GM18517 (cell line): Measurements from ENCODE around the gene PSMB2.

Source experiments
- ATAC-seq: cut with Tn5 transposase; IDR thresholded peaks from one replicate; pipeline ENCODE4 v1.9.1; 2021; ENCODE audit warnings: mild to moderate bottlenecking, moderate library complexity; ENCODE audit not compliant: unreplicated experiment

Gene PSMB2

GRCh38 chr1:35644204-35644603 lies 2.9 kb upstream of the PSMB2 start:
- ATAC-seq: no peak

- no peak for ATAC-seq
Observed at GRCh38 chr1:35642471-35642955, 1.2 kb upstream of the PSMB2 start.

DNA sequence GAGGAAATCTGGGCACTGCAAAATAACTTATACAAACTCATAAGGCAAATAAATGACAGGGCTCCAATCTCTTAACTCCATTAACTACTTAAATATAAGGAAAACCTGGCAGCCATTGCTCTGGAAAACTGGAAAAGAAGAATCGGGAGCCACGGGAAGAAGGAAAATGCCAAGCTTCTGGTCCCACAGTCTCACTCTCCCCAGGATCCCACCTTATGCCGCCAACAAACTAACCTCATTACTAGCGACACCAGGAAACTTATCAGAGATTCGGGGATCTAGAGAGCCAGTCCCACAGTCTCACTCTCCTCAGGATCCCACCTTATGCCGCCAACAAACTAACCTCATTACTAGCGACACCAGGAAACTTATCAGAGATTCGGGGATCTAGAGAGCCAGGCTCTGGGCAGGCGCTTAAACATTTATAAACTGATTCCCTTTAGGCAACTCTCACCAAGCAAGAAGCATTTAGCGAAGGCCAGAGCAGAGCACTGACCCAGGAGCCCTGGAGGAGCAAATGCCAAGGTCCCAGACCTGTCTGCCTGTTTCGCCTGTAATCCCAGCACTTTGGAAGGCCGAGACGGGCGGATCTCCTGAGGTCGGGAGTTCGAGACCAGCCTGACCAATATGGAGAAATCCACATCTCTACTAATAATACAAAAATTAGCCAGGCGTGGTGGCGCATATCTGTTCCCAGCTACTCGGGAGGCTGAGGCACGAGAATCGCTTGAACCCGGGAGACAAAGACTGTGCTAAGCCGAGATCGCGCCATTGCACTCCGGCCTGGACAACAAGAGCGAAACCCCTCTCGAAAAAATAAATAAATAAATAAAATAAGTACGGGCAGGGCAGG lies 720 bp downstream of the PSMB2 start:
- no peak for ATAC-seq

DNA sequence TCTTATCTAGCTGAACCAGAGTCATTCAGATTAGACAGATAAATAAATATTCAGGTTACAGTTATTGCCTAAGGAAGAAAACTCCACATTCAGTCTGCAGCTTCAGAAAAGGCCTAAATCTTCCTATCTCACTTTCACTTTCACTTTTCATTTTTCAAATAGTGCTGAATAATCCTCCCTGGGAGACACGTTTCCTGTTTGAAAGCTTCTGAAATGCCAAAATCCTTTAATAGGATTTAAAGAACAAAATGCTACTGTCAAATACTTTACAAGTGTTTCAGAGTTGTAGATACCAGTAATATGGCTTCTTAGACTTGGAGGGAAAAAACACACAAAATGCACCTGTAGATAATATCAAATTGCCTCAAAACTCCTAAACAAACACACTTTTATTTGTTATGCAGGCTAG lies 3.9 kb downstream of the PSMB2 start:
- ATAC-seq: no peak

DNA sequence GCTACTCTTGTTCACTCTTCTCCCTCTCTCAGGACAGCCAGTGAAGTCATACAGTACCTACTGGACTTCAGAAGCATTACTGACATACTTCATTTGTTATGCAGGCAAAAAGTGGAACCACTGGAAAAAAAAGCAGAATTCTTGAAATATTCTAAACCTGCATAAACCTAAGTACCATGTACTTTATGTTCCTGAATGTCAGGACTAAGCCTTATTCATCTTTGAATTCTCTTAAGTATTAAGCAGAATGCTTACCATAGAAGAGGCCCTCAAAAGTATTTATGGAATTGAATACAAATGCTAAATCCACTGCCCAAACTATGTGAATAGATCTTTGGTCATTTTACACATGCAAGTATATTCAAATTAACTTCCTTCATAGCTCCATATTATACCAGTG lies 7.8 kb downstream of the PSMB2 start:
- no peak for ATAC-seq

DNA sequence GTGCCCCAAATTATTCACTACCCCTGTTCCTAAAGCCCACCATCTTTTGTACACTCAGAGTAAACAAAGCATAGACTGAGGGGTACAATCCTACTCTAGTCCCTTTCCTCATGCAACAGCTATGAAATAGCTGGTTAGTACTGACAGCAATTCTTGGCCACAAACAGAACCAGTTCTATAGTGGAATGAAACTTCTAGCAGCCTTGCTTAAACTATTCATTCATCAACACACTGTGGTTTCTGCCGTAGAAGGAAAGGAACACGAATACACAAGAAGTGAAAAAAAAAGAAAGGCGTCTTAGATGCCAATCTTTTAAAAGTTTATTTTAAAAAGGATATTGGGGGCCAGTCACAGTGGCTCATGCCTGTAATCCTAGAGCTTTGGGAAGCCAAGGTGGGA lies 9.9 kb downstream of the PSMB2 start:
- ATAC-seq: no peak

GRCh38 chr1:35629051-35629450 lies 12.3 kb downstream of the PSMB2 start:
- no peak for ATAC-seq

DNA sequence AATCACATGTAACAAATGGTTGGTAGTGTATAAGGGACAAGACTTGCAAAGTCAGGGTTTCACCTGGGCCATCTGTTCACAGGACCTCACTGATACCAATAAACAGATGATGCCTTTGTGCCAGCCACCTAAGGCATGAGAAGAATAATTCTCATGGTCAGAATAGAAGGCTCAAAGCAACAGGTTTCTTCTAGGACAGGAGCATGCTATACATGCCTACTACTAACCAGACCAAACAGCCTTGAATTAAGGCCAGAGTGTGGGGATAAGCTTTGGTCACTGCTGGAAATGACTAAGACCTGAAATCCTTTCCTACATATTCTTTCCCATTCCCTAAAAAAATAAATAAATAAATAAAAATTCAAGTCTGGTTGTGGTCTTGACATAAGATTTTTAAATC lies 17.5 kb downstream of the PSMB2 start:
- ATAC-seq: no peak

DNA sequence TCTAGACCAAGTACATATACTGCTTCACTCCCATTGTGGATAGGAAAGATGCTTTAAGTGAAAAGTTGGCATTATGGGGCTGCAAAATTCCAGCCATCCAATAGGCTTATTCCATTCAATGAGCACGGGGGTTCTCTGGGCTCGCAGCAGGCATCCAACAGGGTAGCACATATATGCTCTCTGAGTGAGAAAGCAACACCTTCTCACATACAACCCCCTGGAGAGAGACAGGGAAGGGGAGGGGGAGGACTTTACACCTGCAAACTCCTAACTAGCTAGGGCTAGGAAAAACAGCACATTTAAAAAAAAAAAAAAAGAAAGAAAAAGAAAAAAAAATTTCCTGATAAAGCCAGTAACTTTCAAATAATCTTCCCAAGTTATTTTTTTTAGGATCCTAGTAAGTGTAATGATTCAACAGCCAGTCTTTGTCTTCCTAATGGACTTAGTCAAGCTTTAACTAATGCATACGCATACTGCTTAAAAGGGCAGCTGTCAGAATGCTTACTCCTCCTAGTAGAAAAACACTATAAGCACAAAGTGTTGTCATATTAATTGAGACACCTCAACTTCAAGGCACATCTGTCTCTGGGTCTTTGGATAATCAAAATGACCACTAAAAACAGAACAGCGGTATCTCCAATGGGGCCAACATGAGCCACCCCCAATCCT lies 18.7 kb downstream of the PSMB2 start:
- no peak for ATAC-seq

DNA sequence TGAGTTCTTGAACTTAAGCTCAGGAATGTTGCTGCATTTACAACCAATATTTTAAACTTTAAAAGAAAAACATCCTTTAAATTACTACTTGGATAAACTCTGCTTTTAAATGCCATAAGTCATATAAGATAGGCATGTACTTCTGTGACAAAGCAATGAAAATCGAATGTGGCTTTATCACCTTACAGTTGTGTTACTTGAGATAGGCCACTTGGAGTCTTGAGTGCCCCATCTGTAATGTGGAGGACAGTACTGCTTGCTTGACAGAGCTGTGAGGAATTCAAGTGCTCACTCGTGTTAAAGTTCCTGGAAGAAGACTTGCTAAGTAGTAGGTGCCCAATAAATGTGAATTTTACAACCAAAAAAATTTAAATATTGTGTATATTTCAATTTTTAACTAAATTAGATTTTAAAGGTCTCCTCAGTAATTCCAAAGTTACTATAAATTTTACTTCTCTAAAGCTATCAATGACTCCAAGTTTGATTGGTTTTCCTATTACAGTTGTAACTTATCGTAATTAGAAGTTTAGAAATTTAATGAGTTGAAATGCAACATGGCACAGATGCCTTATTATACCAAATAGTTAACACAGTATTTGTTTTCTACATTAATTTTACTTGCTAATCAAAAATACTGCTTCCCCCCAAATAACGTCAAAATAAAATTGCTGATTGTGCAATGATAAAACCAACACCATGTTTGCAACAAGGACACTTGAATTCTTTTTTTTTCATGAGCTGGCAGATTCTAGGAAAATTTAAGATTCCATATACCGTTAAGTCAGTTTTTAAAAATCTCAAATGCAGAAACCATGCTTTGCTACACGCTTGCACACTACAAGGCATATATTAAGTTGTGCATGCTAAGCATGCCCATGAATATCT lies 21.8 kb downstream of the PSMB2 start:
- ATAC-seq: no peak

GRCh38 chr1:35615440-35615839 lies 25.9 kb downstream of the PSMB2 start:
- no peak for ATAC-seq

DNA sequence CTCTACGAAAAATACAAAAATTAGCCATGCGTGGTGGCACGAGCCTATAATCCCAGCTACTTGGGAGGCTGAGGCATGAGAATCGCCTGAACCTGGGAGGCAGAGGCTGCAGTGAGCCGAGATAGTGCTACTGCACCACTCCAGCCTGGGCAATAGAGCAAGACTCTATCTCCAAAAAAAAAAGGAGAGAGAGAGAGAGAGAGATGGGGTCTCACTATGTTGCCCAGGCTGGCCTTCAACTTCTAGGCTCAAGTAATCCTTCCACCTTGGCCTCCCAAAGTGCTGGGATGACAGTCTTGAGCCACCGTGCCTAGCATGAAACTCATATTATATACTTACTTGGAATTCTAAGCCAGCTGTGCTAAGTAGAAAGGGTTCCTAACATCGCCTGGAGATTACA lies 29.7 kb downstream of the PSMB2 start:
- no peak for ATAC-seq

DNA sequence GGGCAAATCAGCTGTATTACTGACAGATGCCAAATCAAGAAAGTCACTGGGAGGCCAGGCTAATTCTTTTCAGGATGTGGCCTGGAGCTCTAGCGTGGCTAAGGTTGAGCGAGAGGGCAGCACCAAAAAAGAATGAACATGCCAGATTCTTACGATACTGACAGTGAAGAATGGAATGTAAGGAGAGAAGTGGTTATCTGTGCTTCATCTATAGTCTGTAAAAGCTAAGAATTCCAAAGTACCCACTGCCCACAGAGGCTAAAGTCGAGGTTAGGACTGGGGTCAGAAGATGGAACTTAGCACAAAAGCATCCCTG lies 35.5 kb downstream of the PSMB2 start:
- ATAC-seq: no peak

DNA sequence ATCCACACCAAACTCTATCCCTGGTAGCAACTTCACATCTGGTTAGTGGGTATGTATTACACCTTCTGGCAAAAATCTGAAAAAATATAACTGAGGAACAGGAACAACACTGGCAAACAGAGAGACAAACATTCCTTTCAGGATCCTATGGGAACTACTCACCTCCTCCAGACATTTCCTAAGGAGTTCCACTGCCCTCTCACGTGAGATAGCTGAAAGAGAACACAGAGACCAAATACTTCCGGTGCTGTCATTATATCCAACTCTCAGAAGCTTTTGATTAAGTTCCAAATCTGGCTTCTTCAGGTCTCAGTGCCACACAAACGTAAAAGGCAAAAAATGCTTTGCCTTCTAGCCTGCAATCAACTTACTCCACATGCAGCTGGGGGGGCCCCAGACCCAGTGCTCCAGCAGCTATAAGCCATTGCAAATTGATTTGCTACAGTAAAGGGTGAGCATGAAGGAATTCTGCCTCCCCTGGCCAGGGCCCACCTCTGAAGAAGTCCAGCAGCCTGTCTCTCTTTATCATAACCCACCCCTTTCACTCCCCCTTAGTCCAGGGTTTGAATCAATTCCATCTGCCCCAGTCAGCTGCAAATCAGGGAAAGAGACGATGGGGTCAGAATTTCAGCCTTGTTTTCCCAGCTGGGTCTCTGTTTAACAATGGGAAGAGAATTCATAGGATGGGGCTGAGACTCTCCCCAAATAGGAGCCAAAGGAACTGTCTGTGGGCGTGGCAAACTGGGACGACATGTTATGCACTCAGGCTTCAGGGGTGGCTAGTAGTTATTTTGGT lies 36.1 kb downstream of the PSMB2 start:
- ATAC-seq: no peak

DNA sequence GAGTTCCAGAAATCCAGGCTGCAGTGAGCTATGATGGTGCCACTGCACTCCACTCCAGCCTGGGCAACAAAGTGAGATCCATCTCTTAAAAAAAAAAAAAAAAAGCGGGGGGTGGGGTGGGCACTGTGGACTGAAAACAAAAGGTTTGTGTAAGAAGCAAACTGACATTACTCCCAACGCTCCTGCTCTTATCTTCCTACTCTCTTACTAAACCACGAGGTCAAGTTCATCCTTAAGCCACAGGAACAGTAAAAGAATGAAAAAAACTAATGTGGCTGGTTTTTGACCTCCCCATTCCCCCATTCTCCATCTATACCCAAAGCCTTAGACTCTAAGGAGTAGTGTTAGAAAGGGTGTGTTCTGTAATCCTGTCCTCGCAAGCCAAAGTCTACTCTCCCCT lies 37.4 kb downstream of the PSMB2 start:
- ATAC-seq: no peak

DNA sequence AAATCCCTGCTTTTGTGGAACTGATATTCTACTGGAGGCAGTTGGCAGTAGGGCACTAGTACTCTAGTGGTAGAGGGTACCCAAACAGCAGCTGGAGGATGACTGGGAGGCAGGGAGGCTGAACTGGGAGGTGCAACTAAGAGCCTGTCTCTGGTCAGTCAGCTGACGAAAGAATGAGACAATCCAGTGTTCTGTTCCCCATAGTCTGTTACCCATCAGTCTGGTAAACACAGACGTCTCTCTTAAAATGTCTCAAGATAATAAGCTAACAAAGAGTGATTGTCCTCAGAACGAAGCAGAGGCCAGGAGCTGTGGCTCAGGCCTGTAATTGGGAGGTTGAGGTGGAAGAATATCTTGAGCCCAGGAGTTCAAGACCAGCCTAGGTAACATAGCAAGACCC lies 37.9 kb downstream of the PSMB2 start:
- ATAC-seq: no peak

- no peak for ATAC-seq
Observed at GRCh38 chr1:35600593-35600992, 40.7 kb downstream of the PSMB2 start.

GRCh38 chr1:35599411-35599810 lies 41.9 kb downstream of the PSMB2 start:
- no peak for ATAC-seq

DNA sequence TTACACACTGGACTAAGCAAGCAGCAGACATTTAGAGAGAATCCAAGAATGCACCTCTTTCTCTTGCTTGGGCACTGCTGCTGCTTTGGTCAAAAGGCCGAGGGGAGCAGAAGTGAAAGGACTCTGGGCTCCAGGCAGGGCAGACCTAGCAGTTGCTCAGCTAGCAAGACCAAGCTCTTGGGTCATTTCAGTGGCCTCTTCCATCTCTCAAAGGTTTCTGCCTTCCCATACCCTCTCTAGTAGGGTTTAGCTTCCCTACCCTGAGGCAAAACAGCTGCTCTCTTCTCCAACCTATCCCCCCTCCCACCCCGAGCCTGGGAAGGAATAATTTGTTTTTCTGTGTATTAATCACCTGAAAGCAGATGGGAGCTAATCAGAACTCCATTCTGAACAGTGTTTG lies 42.4 kb downstream of the PSMB2 start:
- no peak for ATAC-seq

GRCh38 chr1:35597870-35598269 lies 43.5 kb downstream of the PSMB2 start:
- ATAC-seq: no peak

DNA sequence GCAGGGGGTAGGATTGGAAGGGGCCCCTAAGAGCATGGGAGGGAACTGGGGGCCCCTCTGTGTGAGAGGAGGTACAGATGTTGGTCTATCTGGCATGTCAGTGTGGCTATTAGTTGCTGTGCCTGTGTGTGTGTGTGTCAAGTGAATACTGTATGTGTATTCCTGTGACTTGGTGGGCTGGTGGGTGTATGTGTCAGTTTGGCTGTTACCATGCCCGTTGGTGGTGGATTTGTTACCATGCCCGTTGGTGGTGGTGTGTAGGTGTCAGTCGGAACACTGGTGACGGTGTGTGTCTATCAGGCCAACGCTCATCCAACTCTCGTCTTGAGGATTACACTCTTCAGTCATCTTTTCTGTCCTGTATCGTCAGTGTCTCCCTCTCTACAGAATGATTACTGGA lies 45.6 kb downstream of the PSMB2 start:
- no peak for ATAC-seq
